Vagina (tissue), 2 donors: ENCODE results near the gene CNTNAP1. TPM values are rescaled to one million over a fixed set of nuclear protein-coding genes. Genes with fewer than 3 reads are reported as not detected.

Experiments
- DNase-seq, 2 donors: peaks; one replicate each; pipeline ENCODE4 v3.0.0-alpha.2; 2017; ENCODE audit errors: extremely low spot score in 2 of 2
- H3K27ac ChIP-seq: fragments of 200-600 bp; sonication (generic); one replicate; pipeline ENCODE4 v1.5.1; 2019
- H3K27me3 ChIP-seq: fragments of 200-600 bp; sonication (generic); one replicate; pipeline ENCODE4 v1.5.1; 2019
- H3K36me3 ChIP-seq, 2 donors: fragments of 200-600 bp; sonication (generic); one replicate each; pipeline ENCODE4 v1.5.1; 2017 to 2019
- H3K4me1 ChIP-seq: fragments of 200-600 bp; sonication (generic); one replicate; pipeline ENCODE4 v1.5.1; 2019
- H3K4me3 ChIP-seq, 2 donors: fragments of 200-600 bp; sonication (generic); 1 replicate in 1 of 2; 2 replicates in 1 of 2; pipeline ENCODE4 v1.5.1; 2016 to 2019
- H3K9me3 ChIP-seq: fragments of 200-600 bp; sonication (generic); one replicate; pipeline ENCODE4 v1.5.1; 2019
- POLR2A ChIP-seq, 2 donors: fragments of 450-650 bp; IDR thresholded peaks; one replicate each; pipeline ENCODE4 v1.6.1; 2017; ENCODE audit warnings: antibody characterized with exemption in 2 of 2, mild to moderate bottlenecking in 2 of 2, moderate library complexity in 2 of 2
- POLR2AphosphoS5 ChIP-seq, 2 donors: sonication (generic); formaldehyde crosslinking; IDR thresholded peaks; one replicate each; pipeline ENCODE4 v1.9.0; 2017; ENCODE audit warnings: antibody characterized with exemption in 2 of 2, mild to moderate bottlenecking in 2 of 2, low read depth in 1 of 2; ENCODE audit not compliant: insufficient read depth in 1 of 2
- intact Hi-C: fragments of 100-400 bp; cut with DNase I; formaldehyde crosslinking; loops from one replicate; pipeline ENCODE4 v1.15.1; 2023
- total RNA-seq: library from RNA; depleted of rRNA; stranded (reverse); fragments of >200 nt; gene quantifications from one replicate; pipeline ENCODE4 v1.2.3, GENCODE V29; 2016
- TF ChIP-seq, protein P1 (sequence below), 3 experiments: fragments of 450-650 bp in 2 of 3; fragments of 200-600 bp in 1 of 3; sonication (generic) in 1 of 3; IDR thresholded peaks; one replicate each; pipeline ENCODE4 v1.5.1; 2017 to 2019; ENCODE audit warnings: antibody characterized with exemption in 3 of 3, mild to moderate bottlenecking in 2 of 3, moderate library complexity in 2 of 3

The CNTNAP1 gene
- total RNA-seq, 1 donor from 2014 or later, result 5.9 TPM

DNA sequence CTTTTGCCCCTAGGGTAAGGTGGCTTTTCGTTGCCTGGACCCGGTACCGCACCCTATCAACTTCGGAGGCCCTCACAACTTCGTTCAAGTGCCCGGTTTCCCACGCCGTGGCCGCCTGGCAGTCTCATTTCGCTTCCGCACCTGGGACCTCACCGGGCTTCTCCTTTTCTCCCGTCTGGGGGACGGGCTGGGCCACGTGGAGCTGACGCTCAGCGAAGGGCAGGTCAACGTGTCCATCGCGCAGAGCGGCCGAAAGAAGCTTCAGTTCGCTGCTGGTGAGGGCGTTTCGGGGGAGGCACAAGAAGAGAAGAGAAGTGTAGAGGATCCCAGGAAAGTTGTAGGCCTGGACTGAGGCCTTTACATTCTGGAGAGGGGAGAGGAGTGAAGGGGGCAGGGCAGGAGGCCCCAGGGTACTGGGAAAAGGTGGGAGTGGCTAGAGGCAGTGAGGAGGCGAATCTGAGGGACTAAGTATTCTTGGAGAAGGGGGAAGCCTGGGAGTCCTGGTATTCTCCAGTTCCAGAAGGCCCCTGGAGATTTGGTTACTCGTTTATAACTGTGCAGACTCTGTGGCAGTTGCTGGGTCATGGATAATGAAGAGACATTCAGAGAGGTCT, 5.5 kb downstream of the CNTNAP1 start:
- DNase-seq, result no peak
- Histone ChIP-seq H3K4me1 (peaks cover 17% of the 10 kb centered on the region), H3K9me3 (no peaks in the 10 kb centered on the region), H3K36me3 (peaks cover 0 to 7% of the 10 kb centered on the region in 2 donors), H3K27me3 (no peaks in the 10 kb centered on the region), H3K4me3 (no peak overlapping the region), H3K27ac (no peak overlapping the region)
- intact Hi-C loops, result no loop called here
- TF ChIP-seq POLR2A (IDR thresholded peaks at IDR 0.05) (no peak), POLR2AphosphoS5 (IDR thresholded peaks at IDR 0.05; ENCODE audit: insufficient read depth in 1 of 2, low read depth in 1 of 2) (no peak)
- TF ChIP-seq, protein P1, sequence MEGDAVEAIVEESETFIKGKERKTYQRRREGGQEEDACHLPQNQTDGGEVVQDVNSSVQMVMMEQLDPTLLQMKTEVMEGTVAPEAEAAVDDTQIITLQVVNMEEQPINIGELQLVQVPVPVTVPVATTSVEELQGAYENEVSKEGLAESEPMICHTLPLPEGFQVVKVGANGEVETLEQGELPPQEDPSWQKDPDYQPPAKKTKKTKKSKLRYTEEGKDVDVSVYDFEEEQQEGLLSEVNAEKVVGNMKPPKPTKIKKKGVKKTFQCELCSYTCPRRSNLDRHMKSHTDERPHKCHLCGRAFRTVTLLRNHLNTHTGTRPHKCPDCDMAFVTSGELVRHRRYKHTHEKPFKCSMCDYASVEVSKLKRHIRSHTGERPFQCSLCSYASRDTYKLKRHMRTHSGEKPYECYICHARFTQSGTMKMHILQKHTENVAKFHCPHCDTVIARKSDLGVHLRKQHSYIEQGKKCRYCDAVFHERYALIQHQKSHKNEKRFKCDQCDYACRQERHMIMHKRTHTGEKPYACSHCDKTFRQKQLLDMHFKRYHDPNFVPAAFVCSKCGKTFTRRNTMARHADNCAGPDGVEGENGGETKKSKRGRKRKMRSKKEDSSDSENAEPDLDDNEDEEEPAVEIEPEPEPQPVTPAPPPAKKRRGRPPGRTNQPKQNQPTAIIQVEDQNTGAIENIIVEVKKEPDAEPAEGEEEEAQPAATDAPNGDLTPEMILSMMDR (IDR thresholded peaks at IDR 0.05), result no peak

DNA sequence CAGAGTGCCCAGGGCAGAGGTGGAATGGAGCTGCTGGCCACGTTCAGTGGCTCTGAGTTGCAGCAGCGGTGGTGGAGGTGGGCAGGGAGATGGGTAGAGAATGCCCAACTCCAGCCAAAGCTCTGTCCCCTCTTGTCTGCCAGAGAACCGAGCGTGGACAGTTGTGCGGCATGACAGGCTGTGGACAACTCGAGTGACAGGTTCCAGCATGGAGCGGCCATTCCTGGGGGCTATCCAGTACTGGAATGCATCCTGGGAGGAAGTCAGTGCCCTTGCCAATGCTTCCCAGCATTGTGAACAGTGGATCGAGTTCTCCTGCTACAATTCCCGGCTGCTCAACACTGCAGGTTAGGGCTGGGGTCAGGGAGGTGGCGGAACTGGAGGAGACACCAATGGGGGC, 8.3 kb downstream of the CNTNAP1 start:
- no peak overlapping the region for H3K4me3 ChIP-seq
- TF ChIP-seq POLR2AphosphoS5 (IDR thresholded peaks at IDR 0.05; ENCODE audit: insufficient read depth in 1 of 2, low read depth in 1 of 2), result peak in 1 of 2 donors; percentile 4
- TF ChIP-seq, protein P1 (IDR thresholded peaks at IDR 0.05), result no peak
- H3K9me3 ChIP-seq, result no peaks in the 10 kb centered on the region
- intact Hi-C loops, result no loop called here
- H3K27me3 ChIP-seq, result no peaks in the 10 kb centered on the region
- peaks cover 0 to 9% of the 10 kb centered on the region in 2 donors for H3K36me3 ChIP-seq
- DNase-seq, result no peak
- no peaks in the 10 kb centered on the region for H3K4me1 ChIP-seq
- H3K27ac ChIP-seq, result no peak overlapping the region

DNA sequence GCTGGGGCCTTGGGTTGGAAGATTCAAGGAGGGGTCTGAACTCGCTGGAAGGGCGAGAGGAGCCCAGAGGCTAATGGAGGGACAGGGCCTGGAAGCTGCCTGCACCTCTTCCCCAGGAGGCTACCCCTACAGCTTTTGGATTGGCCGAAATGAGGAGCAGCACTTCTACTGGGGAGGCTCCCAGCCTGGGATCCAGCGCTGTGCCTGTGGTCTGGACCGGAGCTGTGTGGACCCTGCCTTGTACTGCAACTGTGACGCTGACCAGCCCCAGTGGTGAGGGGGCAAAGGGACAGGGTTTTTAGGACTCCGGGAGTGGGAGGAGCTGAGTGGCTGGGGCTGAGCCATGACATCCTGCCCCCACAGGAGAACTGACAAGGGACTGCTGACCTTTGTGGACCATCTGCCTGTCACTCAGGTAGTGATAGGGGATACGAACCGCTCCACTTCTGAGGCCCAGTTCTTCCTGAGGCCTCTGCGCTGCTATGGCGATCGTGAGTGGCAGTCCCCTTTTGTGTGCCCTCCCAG, 8.8 kb downstream of the CNTNAP1 start:
- intact Hi-C loops, result no loop called here
- TF ChIP-seq POLR2AphosphoS5 (IDR thresholded peaks at IDR 0.05; ENCODE audit: insufficient read depth in 1 of 2, low read depth in 1 of 2), result no peak
- TF ChIP-seq, protein P1 (IDR thresholded peaks at IDR 0.05), result no peak
- TF ChIP-seq POLR2A (IDR thresholded peaks at IDR 0.05), result no peak
- Histone ChIP-seq H3K4me1 (no peaks in the 10 kb centered on the region), H3K9me3 (no peaks in the 10 kb centered on the region), H3K27me3 (no peaks in the 10 kb centered on the region), H3K36me3 (peaks cover 0 to 14% of the 10 kb centered on the region in 2 donors), H3K4me3 (no peak overlapping the region), H3K27ac (no peak overlapping the region)
- no peak for DNase-seq

DNA sequence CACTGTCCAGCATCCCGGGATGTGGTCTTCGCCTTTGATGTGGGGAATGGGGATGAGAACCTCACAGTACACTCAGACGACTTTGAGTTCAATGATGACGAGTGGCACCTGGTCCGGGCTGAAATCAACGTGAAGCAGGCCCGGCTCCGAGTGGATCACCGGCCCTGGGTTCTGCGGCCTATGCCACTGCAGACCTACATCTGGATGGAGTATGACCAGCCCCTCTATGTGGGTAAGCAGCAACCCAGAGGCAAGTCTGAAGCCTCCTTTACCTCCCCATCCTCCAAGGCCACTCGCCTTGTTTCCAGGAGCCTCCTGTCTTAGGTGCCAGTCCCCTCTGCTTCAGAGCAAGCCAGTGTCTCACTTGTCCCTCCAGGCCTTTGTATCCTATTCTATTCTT, 10.2 kb downstream of the CNTNAP1 start:
- TF ChIP-seq POLR2AphosphoS5 (IDR thresholded peaks at IDR 0.05; ENCODE audit: insufficient read depth in 1 of 2, low read depth in 1 of 2) (no peak), POLR2A (IDR thresholded peaks at IDR 0.05) (no peak)
- TF ChIP-seq, protein P1 (IDR thresholded peaks at IDR 0.05), result no peak
- Histone ChIP-seq H3K27me3 (no peaks in the 10 kb centered on the region), H3K4me1 (no peaks in the 10 kb centered on the region), H3K27ac (no peak overlapping the region), H3K4me3 (no peak overlapping the region), H3K9me3 (no peaks in the 10 kb centered on the region), H3K36me3 (peaks cover 0 to 19% of the 10 kb centered on the region in 2 donors)
- intact Hi-C loops, result no loop called here
- no peak for DNase-seq

DNA sequence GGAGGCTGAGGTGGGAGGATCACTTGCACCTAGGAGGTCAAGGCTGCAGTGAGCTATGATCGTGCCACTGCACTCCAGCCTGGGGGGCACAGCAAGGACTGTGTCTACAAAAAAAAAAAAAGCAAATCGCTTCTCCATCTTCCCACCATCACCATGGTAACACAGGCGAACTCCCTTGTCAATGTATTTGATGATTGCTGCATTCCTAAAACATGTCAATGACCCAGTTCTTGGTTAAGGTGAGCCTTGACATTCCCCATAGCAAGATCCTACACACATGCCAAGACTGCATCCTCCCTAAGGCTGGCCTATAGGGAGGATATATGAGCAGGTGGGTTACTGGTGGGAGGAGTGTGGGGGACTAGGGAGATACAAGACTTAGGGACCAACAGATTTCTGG, 12.2 kb downstream of the CNTNAP1 start:
- Histone ChIP-seq H3K4me1 (peaks cover 11% of the 10 kb centered on the region), H3K9me3 (no peaks in the 10 kb centered on the region), H3K36me3 (peaks cover 0 to 19% of the 10 kb centered on the region in 2 donors), H3K4me3 (no peak overlapping the region), H3K27me3 (no peaks in the 10 kb centered on the region), H3K27ac (no peak overlapping the region)
- no peak for DNase-seq
- TF ChIP-seq POLR2A (IDR thresholded peaks at IDR 0.05), result no peak
- no peak for TF ChIP-seq POLR2AphosphoS5 (IDR thresholded peaks at IDR 0.05; ENCODE audit: insufficient read depth in 1 of 2, low read depth in 1 of 2)
- TF ChIP-seq, protein P1 (IDR thresholded peaks at IDR 0.05), result no peak
- intact Hi-C loops, result no loop called here
